HG03108 (cell line): ENCODE data around the gene REG4.

Source experiments
- ATAC-seq: cut with Tn5 transposase; IDR thresholded peaks from one replicate; pipeline ENCODE4 v1.9.1; 2021; ENCODE audit warnings: moderate library complexity; ENCODE audit not compliant: unreplicated experiment

The REG4 gene

GRCh38 chr1:119781434-119782210 lies 29.6 kb downstream of the REG4 start:
- ATAC-seq, result no peak

GRCh38 chr1:119779869-119780356 lies 31.3 kb downstream of the REG4 start:
- ATAC-seq, result no peak

- ATAC-seq, result no peak
These were observed 32.2 kb downstream of the REG4 start for GRCh38 chr1:119778886-119779560.

GRCh38 chr1:119778359-119778758 lies 32.9 kb downstream of the REG4 start:
- ATAC-seq, result no peak

- no peak for ATAC-seq
These were observed 36.3 kb downstream of the REG4 start for GRCh38 chr1:119774746-119775490.

- ATAC-seq, result no peak
These were observed 37.5 kb downstream of the REG4 start for GRCh38 chr1:119773711-119774241.

GRCh38 chr1:119772298-119772697 lies 39.0 kb downstream of the REG4 start:
- no peak for ATAC-seq

- ATAC-seq, result no peak
These were observed 39.5 kb downstream of the REG4 start for GRCh38 chr1:119771770-119772169.

GRCh38 chr1:119771016-119771415 lies 40.2 kb downstream of the REG4 start:
- no peak for ATAC-seq

GRCh38 chr1:119768778-119769177 lies 42.5 kb downstream of the REG4 start, which contains the start of gene HMGCS2:
HMGCS2 (minus strand) TSS chr1:119768905; CDS start chr1:119768844, 61 bp downstream.
- no peak for ATAC-seq

GRCh38 chr1:119767486-119767885 lies 43.8 kb downstream of the REG4 start:
- no peak for ATAC-seq

- ATAC-seq, result no peak
These were observed 44.9 kb downstream of the REG4 start for GRCh38 chr1:119766374-119766794.

- ATAC-seq, result no peak
These were observed 47.0 kb downstream of the REG4 start for GRCh38 chr1:119764220-119764619.

GRCh38 chr1:119762953-119763352 lies 48.3 kb downstream of the REG4 start:
- ATAC-seq, result no peak

GRCh38 chr1:119762409-119762808 lies 48.9 kb downstream of the REG4 start:
- ATAC-seq, result no peak

- ATAC-seq, result no peak
These were observed 52.7 kb downstream of the REG4 start for GRCh38 chr1:119758584-119758983.

GRCh38 chr1:119752592-119752991 lies 58.7 kb downstream of the REG4 start:
- no peak for ATAC-seq

- no peak for ATAC-seq
These were observed 63.2 kb downstream of the REG4 start for GRCh38 chr1:119748040-119748439.

- ATAC-seq, result no peak
These were observed 63.8 kb downstream of the REG4 start for GRCh38 chr1:119747451-119747850.

GRCh38 chr1:119745034-119745433 lies 66.2 kb downstream of the REG4 start:
- ATAC-seq, result no peak

GRCh38 chr1:119744598-119744942 lies 66.7 kb downstream of the REG4 start:
- ATAC-seq, result no peak
